ENCODE measurements around the gene PP2D1.
A peak's percentile ranks its signal among the peaks of the same experiment; 100 is the strongest.
"Not testable (repeated sequence)": the region's sequence is repeated elsewhere in the genome, so short reads cannot be mapped to it uniquely, and the experiment has no call there.

PP2D1 gene

GRCh38 chr3:20039765-20040547 lies 27.9 kb upstream of the PP2D1 start, which contains the start of gene KAT2B:
KAT2B (plus strand) TSS chr3:20040446; CDS start chr3:20040478, 32 bp downstream.
- peak; percentile 56 for TF ChIP-seq CTCF (IDR thresholded peaks at IDR 0.05; ENCODE audit: insufficient read depth, low read depth, low read length, missing control alignments)
- DNase-seq (ENCODE audit: low read depth) = peak; percentile 63
- peak within 1 kb of the TSS; percentile 85 for H3K4me3 ChIP-seq (ENCODE audit: low read length)

- TF ChIP-seq CTCF (IDR thresholded peaks at IDR 0.05; ENCODE audit: insufficient read depth, low read depth, low read length, missing control alignments) = no peak
- H3K4me3 ChIP-seq (ENCODE audit: low read length) = peak overlapping the region; percentile 65
- DNase-seq (ENCODE audit: low read depth) = no peak
Observed at GRCh38 chr3:20039466-20039764, 27.4 kb upstream of the PP2D1 start.

- TF ChIP-seq CTCF (IDR thresholded peaks at IDR 0.05; ENCODE audit: insufficient read depth, low read depth, low read length, missing control alignments) = no peak
- no peak for DNase-seq (ENCODE audit: low read depth)
- peak overlapping the region; percentile 65 for H3K4me3 ChIP-seq (ENCODE audit: low read length)
Observed at GRCh38 chr3:20038699-20039465, 26.8 kb upstream of the PP2D1 start.

GRCh38 chr3:20037255-20037996 lies 25.4 kb upstream of the PP2D1 start:
- no peak for TF ChIP-seq CTCF (IDR thresholded peaks at IDR 0.05; ENCODE audit: insufficient read depth, low read depth, low read length, missing control alignments)
- no peak overlapping the region for H3K4me3 ChIP-seq (ENCODE audit: low read length)
- no peak for DNase-seq (ENCODE audit: low read depth)

GRCh38 chr3:20035019-20035418 lies 23.0 kb upstream of the PP2D1 start:
- DNase-seq (ENCODE audit: low read depth) = no peak
- TF ChIP-seq CTCF (IDR thresholded peaks at IDR 0.05; ENCODE audit: insufficient read depth, low read depth, low read length, missing control alignments) = no peak
- no peak overlapping the region for H3K4me3 ChIP-seq (ENCODE audit: low read length)

- not testable (repeated sequence) for DNase-seq (ENCODE audit: low read depth); H3K4me3 ChIP-seq (ENCODE audit: low read length)
Observed at GRCh38 chr3:20031939-20032338, 19.9 kb upstream of the PP2D1 start.

- no peak overlapping the region for H3K4me3 ChIP-seq (ENCODE audit: low read length)
- DNase-seq (ENCODE audit: low read depth) = no peak
- no peak for TF ChIP-seq CTCF (IDR thresholded peaks at IDR 0.05; ENCODE audit: insufficient read depth, low read depth, low read length, missing control alignments)
Observed at GRCh38 chr3:20028905-20029331, 16.9 kb upstream of the PP2D1 start.
